ENCODE data around the gene TBC1D26.

TBC1D26 gene

GRCh38 chr17:15776871-15777270 is 44.8 kb downstream of the TBC1D26 start:
- H3F3A ChIP-seq (ENCODE audit: insufficient read depth): no peaks in the 10 kb centered on the region
- TF ChIP-seq EZH2phosphoT487 (conservative IDR thresholded peaks at IDR 0.05; ENCODE audit: low read length) (no peak), CTCF (IDR thresholded peaks at IDR 0.05; ENCODE audit: insufficient read depth, low read length, poor library complexity, severe bottlenecking) (no peak)
- no peaks in the 10 kb centered on the region for H4K20me1 ChIP-seq (ENCODE audit: low read depth, low read length)
- no peak overlapping the region for H2AFZ ChIP-seq (ENCODE audit: low read depth, low read length, severe bottlenecking)
- no peaks in the 10 kb centered on the region for H3K79me2 ChIP-seq (ENCODE audit: insufficient read depth, low read length)
- no peaks in the 10 kb centered on the region for H3K27me3 ChIP-seq (ENCODE audit: low read length)
- H3K27ac ChIP-seq (ENCODE audit: low read depth, low read length): no peak overlapping the region
- no peak overlapping the region for H3K4me3 ChIP-seq (ENCODE audit: insufficient read depth, low read length, poor library complexity, severe bottlenecking)
- no peaks in the 10 kb centered on the region for H3K9me3 ChIP-seq (ENCODE audit: insufficient read depth, low read length)
- H3K36me3 ChIP-seq (ENCODE audit: low read length): no peaks in the 10 kb centered on the region
- no peak overlapping the region for H3K9ac ChIP-seq (ENCODE audit: low read length)
- no peak overlapping the region for H3K4me2 ChIP-seq (ENCODE audit: low read depth, low read length, poor library complexity, severe bottlenecking)
- H3K9me2 ChIP-seq (replicated peaks; ENCODE audit: insufficient read depth, low read length): no peaks in the 10 kb centered on the region

GRCh38 chr17:15777297-15777696 is 45.2 kb downstream of the TBC1D26 start:
- Histone ChIP-seq H3K79me2 (ENCODE audit: insufficient read depth, low read length) (no peaks in the 10 kb centered on the region), H3K9ac (ENCODE audit: low read length) (no peak overlapping the region), H3K4me2 (ENCODE audit: low read depth, low read length, poor library complexity, severe bottlenecking) (no peak overlapping the region), H3K4me3 (ENCODE audit: insufficient read depth, low read length, poor library complexity, severe bottlenecking) (no peak overlapping the region), H3K27me3 (ENCODE audit: low read length) (no peaks in the 10 kb centered on the region), H3K36me3 (ENCODE audit: low read length) (no peaks in the 10 kb centered on the region), H4K20me1 (ENCODE audit: low read depth, low read length) (no peaks in the 10 kb centered on the region), H3K9me3 (ENCODE audit: insufficient read depth, low read length) (no peaks in the 10 kb centered on the region), H3K9me2 (replicated peaks; ENCODE audit: insufficient read depth, low read length) (no peaks in the 10 kb centered on the region), H3F3A (ENCODE audit: insufficient read depth) (no peaks in the 10 kb centered on the region), H2AFZ (ENCODE audit: low read depth, low read length, severe bottlenecking) (no peak overlapping the region), H3K27ac (ENCODE audit: low read depth, low read length) (no peak overlapping the region)
- TF ChIP-seq CTCF (IDR thresholded peaks at IDR 0.05; ENCODE audit: insufficient read depth, low read length, poor library complexity, severe bottlenecking): no peak
- no peak for TF ChIP-seq EZH2phosphoT487 (conservative IDR thresholded peaks at IDR 0.05; ENCODE audit: low read length)

- H3K79me2 ChIP-seq (ENCODE audit: insufficient read depth, low read length): no peaks in the 10 kb centered on the region
- no peak overlapping the region for H3K27ac ChIP-seq (ENCODE audit: low read depth, low read length)
- H3K9ac ChIP-seq (ENCODE audit: low read length): no peak overlapping the region
- H3F3A ChIP-seq (ENCODE audit: insufficient read depth): no peaks in the 10 kb centered on the region
- TF ChIP-seq CTCF (IDR thresholded peaks at IDR 0.05; ENCODE audit: insufficient read depth, low read length, poor library complexity, severe bottlenecking) (no peak), EZH2phosphoT487 (conservative IDR thresholded peaks at IDR 0.05; ENCODE audit: low read length) (no peak)
- no peak overlapping the region for H3K4me2 ChIP-seq (ENCODE audit: low read depth, low read length, poor library complexity, severe bottlenecking)
- H4K20me1 ChIP-seq (ENCODE audit: low read depth, low read length): no peaks in the 10 kb centered on the region
- no peaks in the 10 kb centered on the region for H3K9me2 ChIP-seq (replicated peaks; ENCODE audit: insufficient read depth, low read length)
- H3K9me3 ChIP-seq (ENCODE audit: insufficient read depth, low read length): no peaks in the 10 kb centered on the region
- no peak overlapping the region for H3K4me3 ChIP-seq (ENCODE audit: insufficient read depth, low read length, poor library complexity, severe bottlenecking)
- H2AFZ ChIP-seq (ENCODE audit: low read depth, low read length, severe bottlenecking): no peak overlapping the region
- no peaks in the 10 kb centered on the region for H3K36me3 ChIP-seq (ENCODE audit: low read length)
- no peaks in the 10 kb centered on the region for H3K27me3 ChIP-seq (ENCODE audit: low read length)
Measured at GRCh38 chr17:15777717-15778116, 45.6 kb downstream of the TBC1D26 start.
